HG02610 (cell line): ENCODE measurements around the gene TFPI.

Experiments used
- ATAC-seq: cut with Tn5 transposase; IDR thresholded peaks from one replicate; pipeline ENCODE4 v1.9.1; 2021; ENCODE audit warnings: mild to moderate bottlenecking, moderate library complexity; ENCODE audit not compliant: unreplicated experiment

Gene TFPI

DNA sequence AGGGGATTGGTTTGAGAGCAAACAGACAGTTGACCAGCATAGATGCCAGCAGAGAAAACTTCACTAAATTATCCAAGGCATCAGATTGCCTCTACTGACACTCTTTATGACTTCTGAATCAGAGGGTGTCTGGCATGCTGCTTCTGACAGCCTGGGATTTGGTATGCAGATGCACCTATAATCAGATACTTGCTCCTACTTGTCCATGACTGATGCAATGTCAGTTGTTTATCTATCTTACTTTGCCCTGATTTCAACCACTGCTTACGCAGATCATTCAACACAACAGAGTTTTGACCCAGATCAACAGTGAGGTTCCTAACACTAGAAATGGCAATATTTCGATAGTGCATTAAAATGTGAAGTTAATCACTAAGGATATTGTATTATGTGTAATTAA lies 83.5 kb downstream of the TFPI start:
- no peak for ATAC-seq

DNA sequence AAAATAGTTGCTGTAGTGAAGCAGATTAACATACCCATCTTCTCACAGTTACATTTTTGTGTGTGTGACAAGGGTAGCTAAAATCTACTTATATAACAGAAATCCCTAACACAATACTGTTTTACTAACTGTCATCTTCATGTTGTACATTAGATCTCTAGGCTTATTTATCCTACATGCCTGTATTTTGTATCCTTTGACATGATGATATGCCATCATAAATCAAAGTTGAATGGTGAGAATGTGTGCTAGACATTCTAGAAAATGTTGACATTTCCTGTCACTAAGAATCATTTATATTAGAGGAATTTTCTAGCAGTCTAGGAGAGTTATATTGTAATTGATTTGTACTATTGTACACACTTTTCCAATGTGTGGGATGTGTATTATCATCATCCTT lies 84.7 kb downstream of the TFPI start:
- no peak for ATAC-seq

DNA sequence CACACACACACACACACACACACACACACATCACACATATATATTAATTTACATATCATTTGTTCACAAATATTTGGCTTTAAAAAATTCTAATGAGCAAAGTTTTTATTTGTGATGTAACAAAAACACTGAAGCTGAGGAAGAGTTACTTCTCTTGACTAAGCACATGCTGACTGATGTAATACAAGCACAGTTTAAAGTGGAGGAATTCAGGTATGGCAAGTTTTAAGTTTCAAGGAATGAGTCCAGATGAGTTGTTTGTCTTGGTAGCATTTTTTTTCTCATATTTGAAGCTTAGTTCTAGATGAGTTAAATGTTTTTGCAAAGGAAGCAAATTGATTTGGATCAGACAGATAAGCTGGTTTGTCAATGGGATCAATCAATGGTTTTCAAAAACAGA lies 86.0 kb downstream of the TFPI start:
- no peak for ATAC-seq

DNA sequence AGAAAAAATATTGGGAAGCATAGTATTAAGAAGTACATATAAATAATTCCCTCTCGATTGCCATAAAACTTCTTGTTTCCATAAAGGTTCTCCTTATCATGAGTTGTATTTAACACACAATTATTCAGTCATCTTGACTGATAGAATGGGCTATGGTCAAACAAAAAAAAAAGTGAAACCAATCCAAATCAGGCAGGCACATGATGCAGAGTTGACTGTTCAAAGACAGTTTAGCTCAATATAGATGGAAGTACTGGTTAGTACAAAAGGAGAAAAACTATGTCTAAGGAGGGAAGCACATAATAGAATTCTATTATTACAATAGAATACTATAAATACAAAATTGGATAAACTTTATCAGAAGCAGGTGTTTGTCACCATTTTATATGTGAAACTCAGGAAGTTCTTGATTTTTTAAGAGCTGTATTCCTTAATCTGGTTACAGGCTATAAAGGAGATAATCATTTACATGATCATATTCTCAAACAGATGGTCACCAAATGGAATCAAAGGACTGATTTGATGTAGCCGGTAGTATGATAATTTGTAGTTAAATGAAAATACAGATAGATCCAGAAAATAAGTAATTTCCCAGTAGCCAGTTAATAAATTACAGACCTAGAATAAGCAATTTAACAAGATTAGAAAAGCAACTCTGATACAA lies 88.0 kb downstream of the TFPI start:
- no peak for ATAC-seq

DNA sequence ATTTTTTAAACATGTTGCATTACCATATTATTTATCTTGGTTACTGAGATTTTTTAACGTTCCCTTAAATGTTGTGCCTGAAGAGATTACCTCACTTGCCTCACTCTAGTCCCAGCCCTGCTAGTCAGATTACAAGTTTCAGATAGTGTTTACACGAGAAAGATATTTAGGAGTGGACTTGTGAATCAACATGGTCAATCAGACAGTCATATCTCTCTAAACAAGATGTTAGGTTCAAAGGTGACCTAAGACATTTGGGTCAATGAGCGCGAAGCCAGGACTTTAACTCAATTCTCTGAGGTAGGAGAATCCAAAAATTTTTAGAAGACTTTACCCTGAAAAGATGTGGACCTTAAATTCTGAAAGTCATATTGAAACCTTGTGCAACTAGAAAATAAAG lies 91.4 kb downstream of the TFPI start:
- ATAC-seq: no peak

DNA sequence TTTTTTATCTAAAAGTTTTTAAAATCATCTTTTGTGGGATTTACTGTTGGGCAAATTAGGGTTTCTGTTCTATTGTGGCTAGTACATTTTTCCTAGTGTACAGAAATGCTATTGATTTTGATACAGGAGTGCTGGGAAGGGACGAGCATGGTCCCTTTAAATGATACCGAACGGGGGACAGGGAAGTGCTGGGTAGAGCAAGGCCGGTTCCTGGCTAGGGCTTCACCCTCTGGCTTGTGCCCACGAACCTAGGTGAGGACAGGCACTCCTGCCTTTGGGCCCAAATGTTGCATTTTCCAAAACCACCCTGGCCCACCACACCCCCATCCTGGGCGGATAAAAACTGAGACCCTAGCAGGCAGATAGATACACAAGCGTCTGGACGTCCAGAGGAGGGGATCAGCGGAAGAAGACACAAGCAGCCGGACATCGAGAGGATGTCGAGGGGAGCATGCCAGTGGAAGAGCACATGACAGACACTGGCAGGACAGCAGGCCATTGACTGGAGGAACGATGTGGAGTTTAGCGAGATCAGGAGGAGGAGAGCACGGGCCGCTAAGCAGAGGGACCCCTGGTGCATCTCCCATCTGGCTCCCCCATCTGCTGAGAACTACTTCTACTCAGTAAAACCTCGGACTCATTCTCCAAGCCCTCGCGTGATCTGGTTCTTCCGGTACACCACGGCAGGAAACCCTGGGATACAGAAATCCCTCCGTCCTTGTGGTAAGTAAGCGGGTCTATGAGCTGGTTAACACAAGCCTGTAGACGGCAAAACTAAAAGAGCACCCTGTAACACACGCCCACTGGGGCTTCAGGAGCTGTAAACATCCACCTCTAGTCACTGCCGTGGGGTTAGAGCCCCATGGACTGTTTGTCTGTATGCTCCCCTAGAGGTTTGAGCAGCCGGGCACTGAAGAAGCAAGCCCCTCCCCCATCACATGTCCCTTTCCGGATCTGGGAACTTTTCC lies 92.7 kb downstream of the TFPI start:
- no peak for ATAC-seq

DNA sequence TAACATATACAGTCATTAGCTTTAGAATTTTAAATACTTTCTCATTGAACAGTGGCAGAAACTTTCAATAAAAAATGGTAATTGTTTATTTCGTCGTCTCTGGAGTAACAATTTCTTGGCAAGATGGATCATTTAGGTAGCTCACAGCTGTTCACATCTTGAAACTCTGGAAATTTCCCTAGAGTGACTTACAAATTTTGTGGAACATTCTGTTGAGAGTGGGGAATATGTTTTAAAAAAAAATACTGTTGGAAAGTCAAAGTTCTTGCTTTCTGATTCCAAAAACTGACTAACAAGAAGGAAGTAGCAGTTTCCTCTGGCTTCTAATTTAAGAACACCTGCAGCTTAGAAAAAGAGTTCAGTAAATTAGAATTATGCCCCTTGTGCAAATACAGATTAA lies 95.0 kb downstream of the TFPI start:
- ATAC-seq: no peak

DNA sequence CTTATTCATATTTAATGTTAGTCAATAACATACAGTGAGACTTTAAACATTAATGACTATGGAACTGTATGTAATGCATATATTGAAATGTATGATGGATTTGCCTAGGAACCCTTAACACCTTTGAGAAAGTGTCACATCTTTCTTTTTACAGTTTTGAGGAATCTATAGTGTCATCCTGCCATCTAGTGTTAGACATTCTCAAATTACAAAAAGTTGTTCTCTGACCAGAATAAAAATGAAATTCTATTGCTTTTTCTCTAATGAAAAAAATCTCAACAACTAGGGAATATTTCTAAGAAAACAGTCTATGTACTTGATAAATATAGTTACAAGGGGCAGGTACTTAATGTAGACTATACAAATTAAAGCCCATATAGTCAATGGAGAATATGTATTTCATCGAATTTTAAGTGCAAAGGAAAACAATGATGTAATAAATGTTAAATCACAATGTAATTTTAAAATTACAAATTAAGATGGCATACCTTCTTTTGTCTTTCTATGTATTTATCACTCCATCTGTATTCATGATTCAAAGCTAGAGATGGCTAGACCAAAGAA lies 101.1 kb downstream of the TFPI start:
- no peak for ATAC-seq

DNA sequence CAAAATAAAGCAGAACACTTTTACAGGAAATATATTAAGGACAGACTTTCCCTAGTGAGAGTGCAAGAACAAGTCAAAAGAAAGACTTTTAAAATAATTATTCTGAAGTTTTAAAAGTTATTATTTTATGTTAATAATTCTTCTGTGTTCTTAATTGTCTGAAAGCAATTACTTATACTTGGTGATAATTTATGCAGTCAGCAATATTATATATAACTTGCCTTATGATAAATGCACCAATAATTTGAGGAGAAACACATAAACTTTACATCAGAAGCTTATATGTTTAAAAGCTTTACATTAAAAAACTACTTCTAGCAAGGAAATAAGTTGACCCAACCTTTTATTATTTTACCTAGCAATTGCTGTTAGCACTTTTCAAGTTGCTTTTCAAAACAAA lies 102.7 kb downstream of the TFPI start:
- no peak for ATAC-seq

DNA sequence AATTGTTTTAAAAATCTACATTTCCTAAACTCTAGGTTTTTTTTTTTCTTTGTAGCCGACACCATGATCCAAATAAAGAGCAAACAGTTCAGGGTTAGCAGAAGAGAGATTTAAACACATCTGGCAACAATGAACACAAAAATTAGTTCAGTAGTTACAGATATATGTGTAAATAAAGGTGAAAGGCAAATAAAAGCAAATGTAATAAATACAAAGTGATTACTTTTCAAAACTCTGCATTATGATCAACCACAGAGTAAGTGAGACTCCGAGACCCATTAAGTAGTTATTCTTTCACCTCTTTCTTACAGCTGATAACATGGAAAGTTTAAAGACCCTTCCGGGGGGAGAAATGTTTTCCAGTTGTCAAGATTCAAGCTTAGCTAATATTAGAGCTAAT lies 106.9 kb downstream of the TFPI start:
- ATAC-seq: no peak

DNA sequence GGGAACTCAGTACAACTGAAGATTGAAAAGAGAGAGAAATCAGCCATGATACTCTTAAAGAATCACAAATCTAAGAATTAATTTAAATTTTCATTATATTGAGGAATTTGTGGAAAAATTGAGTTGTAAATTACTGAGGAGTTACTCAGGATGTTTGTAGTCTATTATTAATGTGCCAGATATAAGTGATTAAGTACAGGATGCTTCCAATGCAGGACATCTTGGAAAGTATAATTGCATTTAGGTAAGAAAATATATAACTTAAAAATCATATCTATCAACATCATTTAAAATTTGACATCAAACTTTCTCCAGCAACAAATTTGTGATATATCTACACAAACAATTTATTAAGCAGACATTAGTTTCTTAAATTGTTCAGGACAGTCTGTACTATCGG lies 107.5 kb downstream of the TFPI start:
- ATAC-seq: no peak

DNA sequence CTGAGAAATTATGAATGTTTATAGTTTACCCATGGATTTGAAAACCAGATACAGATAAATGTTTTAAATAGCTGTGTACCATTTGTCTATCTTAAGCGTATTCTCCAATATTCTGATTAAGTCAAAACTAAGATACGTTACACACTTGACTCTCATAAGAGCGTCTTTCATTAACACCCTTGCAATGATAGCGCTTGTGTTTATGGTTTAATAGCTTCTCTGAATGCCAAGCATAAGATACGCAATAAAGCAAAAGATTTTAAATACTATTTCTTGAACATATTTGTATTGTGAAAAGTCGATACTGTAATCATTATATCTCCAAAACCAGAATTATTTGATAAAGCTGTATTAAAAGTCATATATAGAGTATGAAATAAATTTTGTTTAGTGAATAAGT lies 109.2 kb downstream of the TFPI start:
- no peak for ATAC-seq

DNA sequence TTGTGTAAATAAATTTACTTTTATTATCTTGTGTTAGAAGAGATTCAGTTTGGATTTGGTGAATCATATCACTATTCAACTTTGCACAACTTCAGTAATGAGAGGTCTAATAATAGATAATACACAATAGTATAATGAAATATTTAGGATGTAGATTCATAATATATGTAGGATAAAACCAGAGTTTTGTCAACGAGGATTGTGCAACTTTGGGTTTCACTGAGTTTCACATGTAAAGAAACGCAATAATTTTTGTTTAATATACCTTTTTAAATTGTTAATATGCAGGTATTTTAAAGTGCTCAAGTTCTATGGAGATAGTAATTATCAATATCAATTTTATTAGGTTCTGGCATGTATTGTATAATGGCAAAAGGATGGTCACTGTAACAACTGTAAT lies 111.5 kb downstream of the TFPI start:
- ATAC-seq: no peak

DNA sequence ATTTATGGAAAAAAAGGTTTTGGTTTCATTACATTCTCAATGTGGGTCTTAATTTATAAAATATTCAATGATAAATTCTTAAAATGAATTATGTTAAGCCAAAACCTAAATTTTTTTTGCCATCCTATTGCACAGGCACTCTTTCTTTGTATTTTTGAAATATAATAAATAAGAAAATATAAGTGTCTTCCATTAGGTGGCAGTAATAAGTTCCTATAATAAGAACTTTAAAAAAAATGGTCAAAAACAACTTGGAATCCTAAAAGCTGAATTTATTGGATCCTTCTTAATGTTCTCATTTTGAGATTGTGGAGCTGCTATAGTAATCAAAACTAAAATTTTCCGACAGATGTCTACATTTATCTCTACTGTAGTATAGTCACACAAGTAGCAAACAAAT lies 111.9 kb downstream of the TFPI start:
- no peak for ATAC-seq

DNA sequence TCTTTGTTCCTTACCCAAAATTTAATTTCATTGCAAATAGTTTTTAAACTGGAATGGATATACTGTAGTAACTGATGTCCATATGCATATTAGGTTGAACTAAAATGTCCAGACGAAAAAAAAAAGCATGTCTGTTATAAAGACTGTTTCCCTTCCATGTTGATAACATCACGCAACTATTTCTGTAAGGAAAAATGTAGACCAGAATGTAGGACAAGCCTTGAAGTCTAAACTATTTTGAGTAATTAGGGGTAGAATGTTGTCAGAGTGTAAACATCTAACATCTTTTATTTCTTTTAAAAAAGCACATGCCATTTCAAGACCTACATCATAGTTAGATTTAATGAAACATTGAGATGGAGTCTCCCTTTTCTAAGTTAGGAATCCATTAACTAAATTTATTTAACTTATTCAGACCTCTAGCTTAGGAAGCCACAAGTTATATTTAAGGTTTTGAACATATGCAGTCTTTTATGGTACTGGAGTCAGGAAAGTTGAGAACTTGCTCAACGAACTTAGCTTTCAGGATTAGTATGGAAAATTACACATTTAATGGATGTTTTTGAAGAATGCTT lies 114.0 kb downstream of the TFPI start:
- no peak for ATAC-seq

DNA sequence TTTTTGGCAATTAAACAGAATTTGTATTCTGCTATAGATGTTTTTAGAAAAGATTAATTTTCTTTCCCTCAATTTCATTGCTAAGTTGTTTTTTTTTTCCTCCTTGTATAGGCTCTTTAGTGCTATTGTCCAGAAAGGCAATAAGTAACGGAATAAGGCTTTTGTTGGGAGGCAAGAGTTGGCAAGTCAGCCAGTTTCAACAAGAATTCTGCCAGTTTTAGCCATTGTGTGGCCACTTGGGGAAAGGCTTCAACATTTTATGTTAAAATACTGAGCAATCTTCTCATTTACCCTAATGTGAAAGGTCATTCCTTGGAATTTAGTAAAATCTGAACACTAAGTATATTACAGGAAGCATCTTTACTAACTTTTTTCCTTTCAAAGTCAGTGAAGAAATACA lies 115.8 kb downstream of the TFPI start:
- no peak for ATAC-seq

DNA sequence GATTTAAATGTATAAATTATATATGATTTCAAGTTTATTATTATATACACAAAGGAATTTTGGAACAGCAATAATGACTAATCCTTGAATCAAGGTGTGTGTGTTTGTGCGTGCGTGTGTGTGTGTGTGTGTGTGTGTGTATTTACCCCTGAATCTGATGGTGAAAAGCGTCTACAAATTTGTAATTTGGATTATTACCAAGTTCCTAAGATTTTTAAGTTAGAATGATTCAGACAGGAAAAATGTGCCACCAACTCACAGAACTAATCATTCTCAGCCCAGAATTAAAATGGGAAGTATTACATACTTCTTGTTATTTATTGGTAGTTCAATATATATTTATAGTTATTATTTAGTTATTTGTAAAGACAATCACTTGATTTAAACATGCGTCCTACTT lies 118.5 kb downstream of the TFPI start:
- no peak for ATAC-seq

DNA sequence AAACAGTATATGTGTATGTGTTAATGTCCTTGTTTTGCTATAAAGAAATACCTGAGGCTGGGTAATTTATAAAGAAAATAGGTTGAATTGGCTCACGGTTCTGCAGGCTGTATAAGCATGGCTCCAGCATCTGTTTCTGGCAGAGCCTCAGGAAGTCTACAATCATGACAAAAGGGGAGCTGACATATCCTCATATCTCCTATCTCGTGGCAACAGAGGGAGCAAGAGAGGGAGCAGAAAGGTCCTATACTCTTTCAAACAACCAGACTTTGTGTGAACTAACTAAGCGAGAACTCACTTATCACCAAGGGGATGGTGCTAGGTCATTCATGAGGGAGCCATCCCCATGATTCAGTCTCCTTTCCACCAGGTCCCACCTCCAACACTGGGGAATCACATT lies 119.2 kb downstream of the TFPI start:
- ATAC-seq: no peak

DNA sequence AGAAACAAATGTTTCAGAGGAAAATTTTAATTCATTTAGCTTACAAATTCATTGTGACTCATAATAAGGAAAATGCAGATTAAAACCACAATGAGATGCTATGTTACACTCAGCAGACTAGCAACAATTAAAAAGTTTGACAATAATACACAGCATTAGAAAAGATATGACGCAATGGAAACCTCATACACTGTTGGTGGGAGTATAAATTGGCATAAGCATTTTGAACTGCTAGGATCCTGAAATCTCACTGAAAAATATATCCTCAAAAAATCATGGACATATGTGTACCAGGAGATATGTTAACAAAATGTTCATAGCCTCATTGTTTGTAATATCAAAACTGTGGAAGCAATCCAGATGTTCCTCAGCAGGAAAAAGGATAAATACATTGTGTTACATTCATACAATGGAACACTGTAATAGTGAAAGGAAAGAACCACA lies 119.9 kb downstream of the TFPI start:
- no peak for ATAC-seq

DNA sequence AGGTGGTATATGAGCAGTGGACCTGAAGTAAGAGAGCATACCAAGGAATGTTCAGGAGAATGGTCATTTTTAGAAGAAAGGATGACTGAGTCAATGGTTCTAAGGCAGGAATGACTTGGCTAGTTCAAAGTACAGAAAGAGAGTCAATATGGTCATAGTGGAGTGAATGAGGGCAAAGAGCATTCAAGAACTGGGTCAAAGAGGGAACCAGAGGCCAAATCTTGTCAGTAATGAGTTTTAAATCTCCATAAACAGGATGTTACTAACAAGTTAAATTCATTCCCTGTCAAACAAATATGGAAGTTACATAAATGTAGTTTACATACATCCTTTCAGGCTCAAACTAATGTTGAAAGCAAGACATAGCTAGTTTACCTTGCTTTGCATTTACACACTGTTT lies 122.3 kb downstream of the TFPI start:
- ATAC-seq: no peak

DNA sequence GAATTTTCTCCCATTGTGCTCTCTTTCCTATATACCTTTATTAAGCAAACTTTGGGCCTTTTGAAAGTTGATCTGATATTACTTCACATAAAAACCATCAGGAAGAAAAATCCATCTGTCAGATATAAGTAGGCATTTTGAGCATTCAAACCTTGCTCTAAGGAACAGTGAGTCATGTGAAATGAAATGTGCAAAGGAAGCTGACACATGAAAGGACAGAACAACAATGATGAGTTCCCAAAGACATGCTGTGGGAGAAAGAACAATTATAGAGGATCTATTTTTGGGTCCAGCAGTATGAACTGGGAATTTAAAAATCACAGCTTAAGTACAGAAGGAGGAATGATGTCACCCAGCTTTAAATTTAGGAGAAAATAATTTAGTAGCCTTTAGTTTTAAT lies 124.2 kb downstream of the TFPI start:
- ATAC-seq: no peak

DNA sequence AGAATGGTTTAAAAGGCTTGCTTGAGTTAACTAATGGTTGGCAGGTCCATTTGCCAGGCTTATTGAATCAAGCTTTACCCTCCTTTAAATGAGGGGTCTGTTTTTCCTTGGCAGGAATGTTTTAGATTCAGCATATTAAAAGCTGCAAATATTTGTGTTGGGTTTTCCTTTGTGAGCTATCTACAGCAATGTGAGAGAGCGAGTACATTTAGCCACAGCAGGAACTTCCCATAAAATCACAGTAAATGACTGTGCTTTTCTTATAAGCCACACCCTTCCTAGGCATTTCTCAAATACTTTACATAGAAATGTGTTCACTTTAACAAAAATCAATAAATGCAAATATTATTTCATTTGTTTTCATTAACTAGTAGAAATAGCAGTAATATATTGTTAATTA lies 130.1 kb downstream of the TFPI start:
- no peak for ATAC-seq
